Activated T-helper 2 cell treated with anti-CD3 and anti-CD28 coated beads, Interferon-gamma antibody, Interleukin-2, Interleukin-4, amounts not matched to agents 10 μg/mL and 5 μg/mL and 100 μg/mL, durations not matched to agents 14 hours and 24 hours and 36 hours (primary cell): Measurements from ENCODE around the gene PNRC1. TPM values are rescaled to one million over a fixed set of nuclear protein-coding genes. Genes with fewer than 3 reads are reported as not detected.

Experiments used
- DNase-seq: peaks from one replicate; pipeline ENCODE4 v3.0.0; 2021; ENCODE audit warnings: low spot score
- H3K27ac Mint-ChIP-seq: one replicate; pipeline ENCODE4 v1.8.0; 2021; ENCODE audit warnings: mixed read lengths
- H3K27me3 Mint-ChIP-seq: one replicate; pipeline ENCODE4 v1.8.0; 2021; ENCODE audit warnings: low read depth, mixed read lengths
- H3K36me3 Mint-ChIP-seq: one replicate; pipeline ENCODE4 v1.8.0; 2021; ENCODE audit warnings: low read depth, mixed read lengths
- H3K4me1 Mint-ChIP-seq: one replicate; pipeline ENCODE4 v1.8.0; 2021; ENCODE audit warnings: low read depth, mixed read lengths
- H3K4me3 Mint-ChIP-seq: one replicate; pipeline ENCODE4 v1.8.0; 2021; ENCODE audit warnings: low read depth, mild to moderate bottlenecking, moderate library complexity, mixed read lengths
- H3K9me3 Mint-ChIP-seq: one replicate; pipeline ENCODE4 v1.8.0; 2021; ENCODE audit warnings: mixed read lengths
- intact Hi-C: fragments of 100-400 bp; cut with micrococcal nuclease; formaldehyde crosslinking; loops from one replicate; pipeline ENCODE4 v1.15.1; 2023
- total RNA-seq: library from RNA; stranded (reverse); gene quantifications from 2 replicates; pipeline ENCODE4 v1.2.3, GENCODE V29; 2022

The PNRC1 gene
- total RNA-seq, 1 donor from 2014 or later, result 66.0 TPM

DNA sequence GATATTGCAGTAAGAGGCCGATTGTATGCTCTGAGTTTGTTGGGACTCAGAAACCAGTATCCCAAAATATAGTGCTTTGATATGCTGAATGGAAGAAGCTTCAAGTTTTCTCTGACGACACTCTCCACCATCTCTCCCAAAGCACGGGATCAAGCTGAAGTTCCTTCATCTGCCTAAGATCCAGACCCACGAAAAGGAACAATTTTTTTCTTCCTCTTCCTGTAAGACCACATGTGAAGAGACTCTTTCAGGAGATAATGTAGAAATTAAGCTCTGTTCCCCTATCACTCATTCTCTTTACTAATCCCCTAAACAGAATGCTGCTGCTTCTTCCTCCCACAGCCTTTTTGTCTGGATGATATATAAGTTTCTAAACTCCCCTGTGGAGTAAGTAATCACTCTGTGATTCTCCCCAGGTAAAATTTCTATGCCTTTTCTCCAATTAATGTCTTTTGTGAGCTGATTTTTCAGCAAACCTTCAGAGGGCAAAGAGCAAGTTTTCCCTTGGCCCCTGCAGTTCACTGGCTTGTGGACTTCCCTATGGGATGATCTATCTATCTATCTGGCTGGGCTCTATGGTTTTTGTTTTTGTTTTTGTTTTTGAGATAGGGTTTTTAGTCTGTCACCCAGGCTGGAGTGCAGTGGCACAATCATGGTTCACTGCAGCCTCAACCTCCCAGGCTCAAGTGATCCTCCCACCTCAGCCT is 13.5 kb upstream of the PNRC1 start:
- Mint-ChIP-seq H3K4me1 (no peaks in the 10 kb centered on the region), H3K9me3 (no peaks in the 10 kb centered on the region), H3K27me3 (peaks cover 14% of the 10 kb centered on the region), H3K4me3 (no peak overlapping the region), H3K27ac (no peak overlapping the region), H3K36me3 (no peaks in the 10 kb centered on the region)
- intact Hi-C loops, result no loop called here
- DNase-seq, result no peak

DNA sequence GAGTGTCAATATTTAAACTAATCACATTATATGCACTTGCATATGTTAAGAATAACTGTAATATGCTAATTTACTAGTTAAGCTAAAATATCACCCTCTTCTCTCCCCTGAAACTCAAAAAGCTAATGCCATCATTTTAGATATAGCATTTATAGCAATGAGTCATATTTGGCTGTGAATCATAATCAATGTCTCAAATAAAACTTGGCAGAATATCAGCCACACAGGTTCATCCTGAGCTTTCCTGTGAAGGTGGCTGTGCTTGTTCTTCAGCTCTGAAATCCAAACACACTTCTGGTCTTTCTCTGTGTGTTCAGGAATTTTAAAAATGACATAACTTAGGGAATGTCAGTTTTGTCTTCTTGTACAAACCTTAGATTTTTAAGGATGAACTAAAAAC is 12.8 kb upstream of the PNRC1 start:
- peaks cover 14% of the 10 kb centered on the region for H3K27me3 Mint-ChIP-seq
- H3K27ac Mint-ChIP-seq, result no peak overlapping the region
- no peak for DNase-seq
- H3K4me3 Mint-ChIP-seq, result no peak overlapping the region
- no peaks in the 10 kb centered on the region for H3K4me1 Mint-ChIP-seq
- no peaks in the 10 kb centered on the region for H3K36me3 Mint-ChIP-seq
- intact Hi-C loops, result no loop called here
- no peaks in the 10 kb centered on the region for H3K9me3 Mint-ChIP-seq

DNA sequence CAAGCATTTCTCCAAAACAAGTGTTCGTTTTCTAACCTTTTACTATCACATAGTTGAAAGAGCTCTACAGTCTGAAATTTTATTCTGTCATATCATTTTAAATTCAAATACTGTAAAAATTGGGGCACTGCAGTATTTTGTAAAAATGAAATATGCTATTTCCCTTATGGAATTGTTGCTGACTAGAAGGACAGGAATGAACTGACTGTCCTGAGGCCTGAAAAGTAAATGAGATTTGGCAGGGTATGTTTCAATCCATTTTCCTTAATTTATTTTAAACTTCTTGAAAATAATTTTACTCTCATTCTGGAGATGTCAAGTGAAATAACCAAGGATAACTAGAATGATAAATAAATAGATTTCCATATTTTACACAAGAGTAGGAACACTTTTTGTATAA is 11.9 kb upstream of the PNRC1 start:
- intact Hi-C loops, result no loop called here
- DNase-seq, result no peak
- Mint-ChIP-seq H3K27me3 (peaks cover 14% of the 10 kb centered on the region), H3K4me3 (no peak overlapping the region), H3K27ac (no peak overlapping the region), H3K36me3 (no peaks in the 10 kb centered on the region), H3K4me1 (no peaks in the 10 kb centered on the region), H3K9me3 (no peaks in the 10 kb centered on the region)

DNA sequence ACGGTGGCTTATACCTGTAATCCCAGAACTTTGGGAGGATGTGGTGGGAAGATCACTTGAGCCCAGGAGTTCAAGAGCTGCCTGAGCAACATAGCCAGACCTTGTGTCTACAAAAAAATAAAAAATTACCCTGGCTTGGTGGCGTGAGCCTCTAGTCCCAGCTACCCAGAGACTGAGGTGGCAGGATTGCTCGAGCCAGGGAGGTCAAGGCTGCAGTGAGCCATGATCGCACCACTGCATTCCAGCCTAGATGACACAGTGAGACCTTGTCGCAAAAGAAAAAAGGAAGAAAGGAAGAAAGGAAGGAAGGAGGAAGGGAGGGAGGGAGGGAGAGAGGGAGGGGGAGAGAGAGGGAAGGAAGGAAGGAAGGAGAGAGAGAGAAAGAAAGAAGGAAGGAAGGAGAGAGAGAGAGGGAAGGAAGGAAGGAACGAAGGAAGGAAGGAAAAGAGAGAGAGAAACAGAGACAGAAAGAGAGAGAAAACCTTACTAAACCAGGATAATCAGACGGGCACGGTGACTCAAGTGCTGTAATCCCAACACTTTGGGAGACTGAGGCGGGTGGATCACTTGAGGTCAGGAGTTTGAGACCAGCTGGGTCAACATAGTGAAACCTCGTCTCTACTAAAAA is 10.9 kb upstream of the PNRC1 start:
- H3K4me1 Mint-ChIP-seq, result no peaks in the 10 kb centered on the region
- no peak overlapping the region for H3K4me3 Mint-ChIP-seq
- no peak for DNase-seq
- peaks cover 16% of the 10 kb centered on the region for H3K27me3 Mint-ChIP-seq
- H3K36me3 Mint-ChIP-seq, result no peaks in the 10 kb centered on the region
- intact Hi-C loops, result no loop called here
- no peak overlapping the region for H3K27ac Mint-ChIP-seq
- no peaks in the 10 kb centered on the region for H3K9me3 Mint-ChIP-seq

DNA sequence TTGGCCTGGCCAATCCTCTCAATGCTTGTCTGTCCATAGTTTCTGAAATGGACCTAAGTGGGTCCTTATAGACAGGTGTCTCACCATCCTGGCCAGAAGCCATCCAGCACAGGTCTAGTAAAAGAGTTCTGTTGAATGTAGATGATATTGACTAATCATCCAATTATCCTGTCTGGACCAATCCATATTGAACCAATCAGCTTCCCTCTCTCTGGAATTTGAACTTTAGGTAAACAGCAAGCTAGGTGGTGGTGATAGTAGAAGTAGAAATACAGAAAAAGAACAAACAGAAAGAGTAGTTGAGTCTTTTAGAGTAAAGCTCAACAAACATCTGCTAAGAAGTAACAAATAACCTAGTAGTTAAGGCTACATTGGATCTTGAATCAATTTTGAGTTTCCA is 9.5 kb upstream of the PNRC1 start:
- peaks cover 18% of the 10 kb centered on the region for H3K27me3 Mint-ChIP-seq
- H3K27ac Mint-ChIP-seq, result no peak overlapping the region
- no peaks in the 10 kb centered on the region for H3K36me3 Mint-ChIP-seq
- intact Hi-C loops, result no loop called here
- no peak overlapping the region for H3K4me3 Mint-ChIP-seq
- no peaks in the 10 kb centered on the region for H3K4me1 Mint-ChIP-seq
- DNase-seq, result no peak
- no peaks in the 10 kb centered on the region for H3K9me3 Mint-ChIP-seq

DNA sequence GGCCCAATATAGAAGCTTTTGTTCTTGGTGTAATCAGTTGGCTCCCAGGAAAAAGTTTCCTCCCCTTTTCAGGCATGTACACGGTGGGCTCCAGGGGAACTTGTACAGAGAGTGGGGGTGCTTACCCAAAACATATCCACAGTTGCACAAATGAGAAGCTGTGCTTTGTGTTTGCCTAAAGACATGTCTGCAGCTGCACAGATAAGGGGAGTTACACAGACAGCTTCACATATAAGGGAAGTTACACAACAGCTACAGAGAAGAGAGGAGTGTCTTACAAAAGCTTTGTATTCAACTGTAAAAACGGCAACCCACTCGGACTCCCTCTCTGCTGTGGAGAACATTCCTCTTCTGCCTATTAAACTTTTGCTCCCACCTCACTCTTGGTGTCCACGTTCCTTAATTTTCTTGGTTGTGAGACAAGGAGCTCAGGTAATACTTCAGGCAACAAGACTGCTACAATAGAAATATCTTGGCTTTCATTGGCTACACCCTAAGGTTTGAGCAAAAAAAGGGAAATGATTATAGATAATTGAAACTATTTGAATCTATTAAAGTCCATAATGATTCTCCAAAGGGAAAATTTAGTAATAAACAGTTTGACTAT is 7.4 kb upstream of the PNRC1 start:
- no peak overlapping the region for H3K27ac Mint-ChIP-seq
- intact Hi-C loops, result no loop called here

DNA sequence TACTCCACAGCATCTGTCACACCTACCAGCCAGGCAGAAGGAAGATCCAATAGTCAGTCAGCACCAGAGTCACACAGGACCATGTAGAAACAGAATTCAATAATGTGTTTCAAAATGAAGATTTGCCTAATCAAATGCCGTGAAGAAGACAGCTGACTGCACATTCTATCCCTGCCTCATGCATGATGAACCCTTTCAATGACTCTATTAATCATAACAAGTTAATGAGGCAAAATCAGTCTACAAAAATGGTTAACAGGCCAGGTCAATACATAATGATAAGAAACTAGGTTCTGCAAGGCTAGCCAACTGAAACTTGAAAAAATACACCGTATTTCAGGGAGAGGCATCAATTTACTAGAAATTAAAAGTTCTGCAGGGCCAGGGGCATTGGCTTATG is 6.7 kb upstream of the PNRC1 start:
- intact Hi-C loops, result no loop called here
- no peak overlapping the region for H3K4me3 Mint-ChIP-seq
- peaks cover 5% of the 10 kb centered on the region for H3K4me1 Mint-ChIP-seq
- DNase-seq, result no peak
- peaks cover 6% of the 10 kb centered on the region for H3K27me3 Mint-ChIP-seq
- no peaks in the 10 kb centered on the region for H3K36me3 Mint-ChIP-seq
- no peaks in the 10 kb centered on the region for H3K9me3 Mint-ChIP-seq
- H3K27ac Mint-ChIP-seq, result no peak overlapping the region

More for the DNA sequence above, 7.4 kb upstream of the PNRC1 start:
- DNase-seq, result no peak
- Mint-ChIP-seq H3K36me3 (no peaks in the 10 kb centered on the region), H3K4me3 (no peak overlapping the region), H3K27me3 (peaks cover 6% of the 10 kb centered on the region), H3K4me1 (peaks cover 2% of the 10 kb centered on the region), H3K9me3 (no peaks in the 10 kb centered on the region)

DNA sequence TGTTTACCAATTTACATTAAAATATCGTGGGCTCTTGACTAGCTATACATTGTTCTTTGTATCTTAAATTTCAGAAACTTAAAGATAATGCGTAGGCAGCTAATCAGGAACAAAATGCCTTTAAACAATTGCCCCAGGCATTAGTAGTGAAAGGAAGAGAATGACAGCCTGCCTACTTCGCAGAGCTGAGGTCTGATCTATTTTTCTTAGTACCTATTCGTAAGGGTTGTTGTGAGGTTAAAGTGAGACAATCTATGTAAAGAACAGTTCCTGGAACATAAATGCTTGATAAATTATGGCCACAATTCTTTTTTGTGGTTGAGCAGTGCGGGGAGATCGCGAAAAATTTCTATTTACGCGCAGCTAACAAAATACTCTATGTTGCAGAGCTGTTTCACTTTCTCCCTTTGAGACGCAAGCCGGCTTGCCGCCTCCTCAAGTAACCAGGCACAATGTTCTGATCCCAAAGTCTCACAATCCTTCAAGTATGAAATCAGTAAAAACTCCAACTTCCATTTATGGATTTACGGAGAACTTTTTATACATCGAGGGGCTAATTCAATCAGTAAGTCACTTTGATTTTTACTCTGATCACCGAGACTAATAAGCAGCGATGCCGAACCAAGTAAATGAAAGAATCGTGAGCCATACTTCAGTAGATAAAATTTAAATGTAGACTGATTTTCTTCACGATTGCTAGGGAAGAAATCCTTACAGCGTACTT is 878 bp upstream of the PNRC1 start:
- peak overlapping the region; percentile 89 for H3K4me3 Mint-ChIP-seq
- peaks cover 2% of the 10 kb centered on the region for H3K27me3 Mint-ChIP-seq
- peaks cover 21% of the 10 kb centered on the region for H3K4me1 Mint-ChIP-seq
- DNase-seq, result peak; percentile 60
- intact Hi-C loops, result loop anchor here (1.0 to 5.0 kb wide), 7 partner anchors 66 to 1925 kb away; partner anchors contain the start of genes LYRM2, MAP3K7, RNGTT and UBE2J1
- peak overlapping the region; percentile 95 for H3K27ac Mint-ChIP-seq
- peaks cover 28% of the 10 kb centered on the region for H3K36me3 Mint-ChIP-seq
- H3K9me3 Mint-ChIP-seq, result no peaks in the 10 kb centered on the region

DNA sequence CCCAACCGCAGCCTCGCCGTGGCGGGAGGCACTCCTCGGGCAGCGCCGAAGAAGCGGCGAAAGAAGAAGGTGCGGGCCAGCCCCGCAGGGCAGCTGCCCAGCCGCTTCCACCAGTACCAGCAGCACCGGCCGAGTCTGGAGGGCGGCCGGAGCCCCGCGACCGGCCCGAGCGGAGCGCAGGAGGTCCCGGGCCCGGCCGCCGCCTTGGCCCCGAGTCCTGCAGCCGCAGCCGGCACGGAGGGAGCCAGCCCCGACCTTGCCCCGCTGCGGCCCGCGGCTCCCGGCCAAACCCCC is 525 bp downstream of the PNRC1 start:
- Mint-ChIP-seq H3K36me3 (peaks cover 40% of the 10 kb centered on the region), H3K27ac (peak overlapping the region; percentile 95), H3K27me3 (no peaks in the 10 kb centered on the region), H3K9me3 (no peaks in the 10 kb centered on the region), H3K4me3 (peak overlapping the region; percentile 89), H3K4me1 (peaks cover 24% of the 10 kb centered on the region)
- DNase-seq, result no peak
- intact Hi-C loops, result loop anchor here (2.0 to 5.0 kb wide), 3 partner anchors 99 to 1926 kb away; partner anchors contain the start of genes MAP3K7 and ZNF292

DNA sequence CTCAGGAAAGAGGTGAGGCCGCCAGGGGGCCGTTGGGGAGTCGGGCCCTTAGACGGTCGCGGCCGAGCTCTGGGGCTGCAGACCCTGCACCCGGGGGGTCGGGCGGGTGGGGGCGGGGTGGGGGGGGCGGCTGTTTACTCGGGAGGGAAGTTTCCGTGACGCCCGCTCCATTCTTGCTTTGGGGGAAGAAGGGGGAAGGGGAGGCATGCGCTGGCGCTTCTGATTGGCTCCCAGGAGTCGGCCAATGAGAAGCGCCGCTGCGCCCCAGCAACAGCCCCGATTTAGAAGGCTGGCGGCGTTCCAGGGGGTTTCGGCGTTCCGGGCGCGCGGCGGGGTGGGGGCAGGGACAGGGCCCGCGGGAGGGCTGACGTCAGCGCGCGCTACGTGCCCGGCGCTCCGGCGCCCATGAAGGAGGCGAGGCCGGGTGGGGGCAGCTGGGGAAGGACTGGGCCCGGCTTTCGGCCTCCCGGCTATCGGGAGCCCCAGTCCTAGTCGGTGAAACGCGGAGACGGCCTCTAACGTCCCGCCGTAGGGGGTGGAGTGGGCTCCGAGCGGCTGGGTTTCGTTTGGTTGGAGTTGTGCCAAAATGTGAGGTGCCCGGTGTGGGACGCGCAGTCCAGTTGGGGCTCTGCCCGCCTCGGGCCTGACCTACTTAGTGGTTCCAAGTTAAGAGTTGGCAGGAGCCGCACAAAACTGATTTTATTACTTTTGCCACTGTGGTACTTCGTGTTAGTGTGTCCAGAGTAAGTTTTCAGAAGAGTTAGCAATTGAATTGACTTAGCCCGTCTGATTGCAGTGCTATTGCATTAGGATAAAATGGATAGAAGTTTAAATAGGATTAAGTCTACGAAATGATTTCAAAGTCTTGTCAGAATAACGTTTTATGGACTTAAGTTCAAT is 1.1 kb downstream of the PNRC1 start:
- peak overlapping the region; percentile 92 for H3K4me3 Mint-ChIP-seq
- intact Hi-C loops, result loop anchor here (1.0 to 5.0 kb wide), 4 partner anchors 17 to 1927 kb away; partner anchors contain the start of genes MAP3K7 and ZNF292
- H3K4me1 Mint-ChIP-seq, result peaks cover 24% of the 10 kb centered on the region
- no peaks in the 10 kb centered on the region for H3K9me3 Mint-ChIP-seq
- H3K36me3 Mint-ChIP-seq, result peaks cover 44% of the 10 kb centered on the region
- no peaks in the 10 kb centered on the region for H3K27me3 Mint-ChIP-seq
- H3K27ac Mint-ChIP-seq, result peak overlapping the region; percentile 92
- peak; percentile 94 for DNase-seq

DNA sequence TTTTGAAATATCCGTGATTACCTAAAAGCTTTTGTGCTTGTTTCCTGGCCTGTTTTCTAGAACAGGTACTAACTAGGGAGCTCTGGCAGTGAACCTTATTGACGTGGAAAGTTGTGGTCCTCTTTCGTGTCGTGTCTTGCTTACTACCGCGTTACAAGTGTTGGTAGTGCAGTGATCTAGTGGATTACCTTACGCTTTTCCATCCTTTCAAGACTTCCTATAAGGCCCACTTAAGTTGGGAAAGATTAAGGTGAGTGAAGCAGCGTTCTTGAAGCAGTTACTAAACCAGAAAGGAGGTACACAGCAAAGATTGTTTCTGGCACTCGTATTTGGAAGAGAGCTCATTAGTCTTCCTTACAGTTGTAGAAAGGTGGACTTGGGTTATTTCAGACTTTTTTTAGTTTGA is 1.9 kb downstream of the PNRC1 start:
- H3K36me3 Mint-ChIP-seq, result peaks cover 47% of the 10 kb centered on the region
- no peak for DNase-seq
- H3K4me1 Mint-ChIP-seq, result peaks cover 22% of the 10 kb centered on the region
- intact Hi-C loops, result loop anchor here (1.0 to 5.0 kb wide), 3 partner anchors 16 to 1505 kb away; partner anchors contain the start of gene MAP3K7
- no peaks in the 10 kb centered on the region for H3K27me3 Mint-ChIP-seq
- peak overlapping the region; percentile 92 for H3K27ac Mint-ChIP-seq
- peak overlapping the region; percentile 92 for H3K4me3 Mint-ChIP-seq
- H3K9me3 Mint-ChIP-seq, result no peaks in the 10 kb centered on the region

DNA sequence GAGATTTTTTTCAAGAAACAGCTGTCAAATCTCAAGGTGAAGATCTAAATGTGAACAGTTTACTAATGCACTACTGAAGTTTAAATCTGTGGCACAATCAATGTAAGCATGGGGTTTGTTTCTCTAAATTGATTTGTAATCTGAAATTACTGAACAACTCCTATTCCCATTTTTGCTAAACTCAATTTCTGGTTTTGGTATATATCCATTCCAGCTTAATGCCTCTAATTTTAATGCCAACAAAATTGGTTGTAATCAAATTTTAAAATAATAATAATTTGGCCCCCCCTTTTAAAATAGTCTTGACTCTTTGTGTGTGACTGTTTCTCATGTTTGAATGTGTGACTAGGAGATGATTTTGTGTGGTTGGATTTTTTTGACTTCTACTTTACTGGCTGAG is 4.0 kb downstream of the PNRC1 start:
- intact Hi-C loops, result loop anchor here (5.0 kb wide), 2 partner anchors 102 to 1503 kb away; partner anchors contain the start of gene MAP3K7
- H3K4me3 Mint-ChIP-seq, result peak overlapping the region; percentile 4
- H3K36me3 Mint-ChIP-seq, result peaks cover 50% of the 10 kb centered on the region
- no peaks in the 10 kb centered on the region for H3K9me3 Mint-ChIP-seq
- DNase-seq, result no peak
- no peaks in the 10 kb centered on the region for H3K27me3 Mint-ChIP-seq
- no peak overlapping the region for H3K27ac Mint-ChIP-seq
- peaks cover 20% of the 10 kb centered on the region for H3K4me1 Mint-ChIP-seq
